OCI-LY3 (cell line): ENCODE measurements around the gene TTF1.

Source experiments
- EZH2phosphoT487 ChIP-seq: fragments of 200-600 bp; shearing (Covaris generic); IDR thresholded peaks from 2 replicates; pipeline ENCODE4 v1.6.1; 2018; ENCODE audit warnings: antibody characterized with exemption, mixed run types, low read depth
- TF ChIP-seq, protein P1 (sequence below): fragments of 200-600, 300-600 bp; sonication (generic); IDR thresholded peaks from 2 replicates; pipeline ENCODE4 v1.5.1; 2014; ENCODE audit warnings: antibody characterized with exemption, low read length, low read depth

DNA sequence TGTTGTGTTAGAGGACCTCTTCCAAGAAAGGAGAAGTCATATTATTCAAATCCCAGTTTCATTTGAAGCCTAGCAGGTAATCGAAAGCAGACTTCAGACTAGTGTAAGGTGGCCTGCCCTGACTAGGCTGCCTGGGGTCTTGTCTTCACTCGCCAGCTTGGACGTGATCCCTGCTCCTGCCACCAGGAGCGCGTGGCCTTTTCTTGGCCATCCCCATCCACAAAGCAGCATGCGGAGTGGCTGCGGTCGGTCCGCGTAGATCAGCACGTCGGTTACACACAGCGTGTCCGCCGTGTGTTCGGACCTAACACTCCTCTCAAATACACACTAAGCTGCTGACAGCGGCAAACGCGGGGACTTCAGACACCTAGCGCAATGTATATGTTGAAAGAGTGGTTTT, 40.7 kb upstream of the TTF1 start:
- TF ChIP-seq, protein P1, sequence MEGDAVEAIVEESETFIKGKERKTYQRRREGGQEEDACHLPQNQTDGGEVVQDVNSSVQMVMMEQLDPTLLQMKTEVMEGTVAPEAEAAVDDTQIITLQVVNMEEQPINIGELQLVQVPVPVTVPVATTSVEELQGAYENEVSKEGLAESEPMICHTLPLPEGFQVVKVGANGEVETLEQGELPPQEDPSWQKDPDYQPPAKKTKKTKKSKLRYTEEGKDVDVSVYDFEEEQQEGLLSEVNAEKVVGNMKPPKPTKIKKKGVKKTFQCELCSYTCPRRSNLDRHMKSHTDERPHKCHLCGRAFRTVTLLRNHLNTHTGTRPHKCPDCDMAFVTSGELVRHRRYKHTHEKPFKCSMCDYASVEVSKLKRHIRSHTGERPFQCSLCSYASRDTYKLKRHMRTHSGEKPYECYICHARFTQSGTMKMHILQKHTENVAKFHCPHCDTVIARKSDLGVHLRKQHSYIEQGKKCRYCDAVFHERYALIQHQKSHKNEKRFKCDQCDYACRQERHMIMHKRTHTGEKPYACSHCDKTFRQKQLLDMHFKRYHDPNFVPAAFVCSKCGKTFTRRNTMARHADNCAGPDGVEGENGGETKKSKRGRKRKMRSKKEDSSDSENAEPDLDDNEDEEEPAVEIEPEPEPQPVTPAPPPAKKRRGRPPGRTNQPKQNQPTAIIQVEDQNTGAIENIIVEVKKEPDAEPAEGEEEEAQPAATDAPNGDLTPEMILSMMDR: no peak
- TF ChIP-seq EZH2phosphoT487: no peak
